Measurements from ENCODE around the gene THAP8.
A peak's percentile ranks its signal among the peaks of the same experiment; 100 is the strongest.

The THAP8 gene

DNA sequence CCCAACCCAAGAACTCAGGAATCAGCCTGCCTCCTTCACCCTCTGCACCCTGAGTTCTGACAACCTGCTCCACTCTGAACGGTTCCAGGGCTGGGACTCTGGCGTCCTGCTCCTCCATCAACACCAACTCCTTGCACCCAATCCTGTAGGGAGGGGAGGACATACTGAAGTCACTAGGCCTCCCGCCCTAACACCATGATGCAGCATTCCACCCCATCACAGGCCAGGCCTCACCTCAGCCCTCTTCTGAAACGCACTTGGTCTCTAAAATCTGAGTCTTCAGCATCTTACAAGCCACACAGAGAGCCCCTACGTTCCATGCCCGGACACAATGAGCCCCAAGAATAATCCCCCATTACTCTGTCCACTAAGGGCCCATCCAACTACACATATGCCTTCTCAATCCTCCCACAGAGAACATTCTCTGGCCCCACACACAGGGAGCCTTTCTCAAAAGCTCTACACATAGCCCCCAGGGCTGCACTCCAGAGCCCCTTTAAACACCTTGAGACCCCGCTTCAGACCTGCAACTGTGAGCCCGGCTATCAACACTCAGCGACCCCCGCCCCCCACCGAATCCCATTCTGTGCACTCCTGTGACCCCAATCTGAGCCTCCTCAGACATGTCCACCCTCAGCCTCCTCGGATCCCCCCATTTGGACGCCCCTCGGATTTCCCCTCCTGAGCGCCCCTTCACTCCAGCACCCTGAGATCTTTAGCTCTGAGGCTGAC is 40.6 kb downstream of the THAP8 start:
- peak overlapping the region; percentile 77 for H3K27ac ChIP-seq (replicated peaks)

DNA sequence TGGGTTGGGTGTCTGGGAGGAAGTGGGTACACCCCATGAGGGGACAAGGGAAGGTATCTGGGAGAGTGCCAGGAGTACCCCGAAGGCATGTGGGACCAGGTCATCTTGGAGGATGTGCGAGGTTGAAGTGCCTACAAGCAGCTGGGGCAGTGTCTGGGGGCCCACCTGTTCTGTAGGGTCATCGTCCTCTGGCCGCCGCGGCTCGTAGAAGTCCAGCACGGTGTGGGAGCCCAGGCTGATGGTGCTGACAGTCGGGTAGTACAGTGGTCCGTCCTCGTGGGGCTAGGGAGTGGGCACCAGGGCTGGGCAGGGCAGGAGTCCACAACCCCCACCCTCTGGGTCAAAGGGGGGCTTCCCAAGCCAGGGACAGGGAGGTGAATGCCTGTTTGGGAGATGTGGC is 43.7 kb downstream of the THAP8 start:
- Histone ChIP-seq H3K27me3 (ENCODE audit: insufficient read depth, poor library complexity, severe bottlenecking) (no peaks in the 10 kb centered on the region), H3K27ac (replicated peaks) (no peak overlapping the region), H3K4me3 (replicated peaks; ENCODE audit: insufficient read depth, low read length) (no peak overlapping the region)
- no peak for TF ChIP-seq GABPA (IDR thresholded peaks at IDR 0.05; ENCODE audit: low read depth)
- TF ChIP-seq, protein P1, sequence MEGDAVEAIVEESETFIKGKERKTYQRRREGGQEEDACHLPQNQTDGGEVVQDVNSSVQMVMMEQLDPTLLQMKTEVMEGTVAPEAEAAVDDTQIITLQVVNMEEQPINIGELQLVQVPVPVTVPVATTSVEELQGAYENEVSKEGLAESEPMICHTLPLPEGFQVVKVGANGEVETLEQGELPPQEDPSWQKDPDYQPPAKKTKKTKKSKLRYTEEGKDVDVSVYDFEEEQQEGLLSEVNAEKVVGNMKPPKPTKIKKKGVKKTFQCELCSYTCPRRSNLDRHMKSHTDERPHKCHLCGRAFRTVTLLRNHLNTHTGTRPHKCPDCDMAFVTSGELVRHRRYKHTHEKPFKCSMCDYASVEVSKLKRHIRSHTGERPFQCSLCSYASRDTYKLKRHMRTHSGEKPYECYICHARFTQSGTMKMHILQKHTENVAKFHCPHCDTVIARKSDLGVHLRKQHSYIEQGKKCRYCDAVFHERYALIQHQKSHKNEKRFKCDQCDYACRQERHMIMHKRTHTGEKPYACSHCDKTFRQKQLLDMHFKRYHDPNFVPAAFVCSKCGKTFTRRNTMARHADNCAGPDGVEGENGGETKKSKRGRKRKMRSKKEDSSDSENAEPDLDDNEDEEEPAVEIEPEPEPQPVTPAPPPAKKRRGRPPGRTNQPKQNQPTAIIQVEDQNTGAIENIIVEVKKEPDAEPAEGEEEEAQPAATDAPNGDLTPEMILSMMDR (IDR thresholded peaks at IDR 0.05; ENCODE audit: insufficient read depth, low read length): no peak
- no peak for TF ChIP-seq SPI1 (IDR thresholded peaks at IDR 0.05; ENCODE audit: borderline replicate concordance, low read depth)
- TF ChIP-seq, protein P2, sequence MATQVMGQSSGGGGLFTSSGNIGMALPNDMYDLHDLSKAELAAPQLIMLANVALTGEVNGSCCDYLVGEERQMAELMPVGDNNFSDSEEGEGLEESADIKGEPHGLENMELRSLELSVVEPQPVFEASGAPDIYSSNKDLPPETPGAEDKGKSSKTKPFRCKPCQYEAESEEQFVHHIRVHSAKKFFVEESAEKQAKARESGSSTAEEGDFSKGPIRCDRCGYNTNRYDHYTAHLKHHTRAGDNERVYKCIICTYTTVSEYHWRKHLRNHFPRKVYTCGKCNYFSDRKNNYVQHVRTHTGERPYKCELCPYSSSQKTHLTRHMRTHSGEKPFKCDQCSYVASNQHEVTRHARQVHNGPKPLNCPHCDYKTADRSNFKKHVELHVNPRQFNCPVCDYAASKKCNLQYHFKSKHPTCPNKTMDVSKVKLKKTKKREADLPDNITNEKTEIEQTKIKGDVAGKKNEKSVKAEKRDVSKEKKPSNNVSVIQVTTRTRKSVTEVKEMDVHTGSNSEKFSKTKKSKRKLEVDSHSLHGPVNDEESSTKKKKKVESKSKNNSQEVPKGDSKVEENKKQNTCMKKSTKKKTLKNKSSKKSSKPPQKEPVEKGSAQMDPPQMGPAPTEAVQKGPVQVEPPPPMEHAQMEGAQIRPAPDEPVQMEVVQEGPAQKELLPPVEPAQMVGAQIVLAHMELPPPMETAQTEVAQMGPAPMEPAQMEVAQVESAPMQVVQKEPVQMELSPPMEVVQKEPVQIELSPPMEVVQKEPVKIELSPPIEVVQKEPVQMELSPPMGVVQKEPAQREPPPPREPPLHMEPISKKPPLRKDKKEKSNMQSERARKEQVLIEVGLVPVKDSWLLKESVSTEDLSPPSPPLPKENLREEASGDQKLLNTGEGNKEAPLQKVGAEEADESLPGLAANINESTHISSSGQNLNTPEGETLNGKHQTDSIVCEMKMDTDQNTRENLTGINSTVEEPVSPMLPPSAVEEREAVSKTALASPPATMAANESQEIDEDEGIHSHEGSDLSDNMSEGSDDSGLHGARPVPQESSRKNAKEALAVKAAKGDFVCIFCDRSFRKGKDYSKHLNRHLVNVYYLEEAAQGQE (IDR thresholded peaks at IDR 0.05; ENCODE audit: insufficient replicate concordance, low read depth): no peak
- TF ChIP-seq POLR2AphosphoS5 (IDR thresholded peaks at IDR 0.05; ENCODE audit: low read depth): no peak
- DNase-seq (ENCODE audit: low read depth in 1 of 2, low spot score in 1 of 2): no peak

More for the DNA sequence above, 40.6 kb downstream of the THAP8 start:
- Histone ChIP-seq H3K4me3 (replicated peaks; ENCODE audit: insufficient read depth, low read length) (peak overlapping the region; percentile 86), H3K27me3 (ENCODE audit: insufficient read depth, poor library complexity, severe bottlenecking) (no peaks in the 10 kb centered on the region)
- no peak for DNase-seq (ENCODE audit: low read depth in 1 of 2, low spot score in 1 of 2)
- TF ChIP-seq GABPA (IDR thresholded peaks at IDR 0.05; ENCODE audit: low read depth): no peak
- TF ChIP-seq, protein P1 (IDR thresholded peaks at IDR 0.05; ENCODE audit: insufficient read depth, low read length): no peak
- no peak for TF ChIP-seq SPI1 (IDR thresholded peaks at IDR 0.05; ENCODE audit: borderline replicate concordance, low read depth)
- TF ChIP-seq POLR2AphosphoS5 (IDR thresholded peaks at IDR 0.05; ENCODE audit: low read depth): no peak
- TF ChIP-seq, protein P2 (IDR thresholded peaks at IDR 0.05; ENCODE audit: insufficient replicate concordance, low read depth): no peak

GRCh38 chr19:36009633-36010379 is 44.3 kb downstream of the THAP8 start:
- Histone ChIP-seq H3K27me3 (ENCODE audit: insufficient read depth, poor library complexity, severe bottlenecking) (no peaks in the 10 kb centered on the region), H3K4me3 (replicated peaks; ENCODE audit: insufficient read depth, low read length) (no peak overlapping the region), H3K27ac (replicated peaks) (no peak overlapping the region)
- DNase-seq (ENCODE audit: low read depth in 1 of 2, low spot score in 1 of 2): no peak
- TF ChIP-seq POLR2AphosphoS5 (IDR thresholded peaks at IDR 0.05; ENCODE audit: low read depth) (no peak; the same call in 1 of the 2 replicates), GABPA (IDR thresholded peaks at IDR 0.05; ENCODE audit: low read depth) (no peak), SPI1 (IDR thresholded peaks at IDR 0.05; ENCODE audit: borderline replicate concordance, low read depth) (no peak)
- TF ChIP-seq, protein P1 (IDR thresholded peaks at IDR 0.05; ENCODE audit: insufficient read depth, low read length): no peak
- TF ChIP-seq, protein P2 (IDR thresholded peaks at IDR 0.05; ENCODE audit: insufficient replicate concordance, low read depth): no peak

Measured in HL-60 (cell line).